Ishikawa (cell line): ENCODE data around the gene FAN1.

Experiments used
- CEBPB ChIP-seq: IDR thresholded peaks from 2 replicates; pipeline ENCODE4 v1.6.1; 2012
- CREB1 ChIP-seq: IDR thresholded peaks from 2 replicates; pipeline ENCODE4 v1.6.1; 2012; ENCODE audit warnings: low read depth
- EGR1 ChIP-seq: IDR thresholded peaks from 2 replicates; pipeline ENCODE4 v1.6.1; 2012
- EP300 ChIP-seq: IDR thresholded peaks from 2 replicates; pipeline ENCODE4 v1.6.1; 2012; ENCODE audit warnings: borderline replicate concordance
- FOXM1 ChIP-seq: IDR thresholded peaks from 2 replicates; pipeline ENCODE4 v1.6.1; 2012; ENCODE audit warnings: low read depth, borderline replicate concordance
- NFIC ChIP-seq: IDR thresholded peaks from 2 replicates; pipeline ENCODE4 v1.6.1; 2012
- RAD21 ChIP-seq: IDR thresholded peaks from 2 replicates; pipeline ENCODE4 v1.6.1; 2012; ENCODE audit warnings: low read depth
- REST ChIP-seq: IDR thresholded peaks from 2 replicates; pipeline ENCODE4 v1.6.1; 2012; ENCODE audit warnings: low read depth, mild to moderate bottlenecking
- TAF1 ChIP-seq: IDR thresholded peaks from 2 replicates; pipeline ENCODE4 v1.6.1; 2012; ENCODE audit warnings: low read depth, mild to moderate bottlenecking
- TCF12 ChIP-seq: IDR thresholded peaks from 2 replicates; pipeline ENCODE4 v1.6.1; 2012; ENCODE audit warnings: low read depth
- TEAD4 ChIP-seq: IDR thresholded peaks from 2 replicates; pipeline ENCODE4 v1.6.1; 2012
- YY1 ChIP-seq: IDR thresholded peaks from 2 replicates; pipeline ENCODE4 v1.6.1; 2012; ENCODE audit warnings: low read depth
- ZBTB7A ChIP-seq: IDR thresholded peaks from 2 replicates; pipeline ENCODE4 v1.6.1; 2012; ENCODE audit warnings: low read depth
- TF ChIP-seq, protein P1 (sequence below): IDR thresholded peaks from 2 replicates; pipeline ENCODE4 v1.6.1; 2012
- TF ChIP-seq, protein P2 (sequence below): IDR thresholded peaks from 2 replicates; pipeline ENCODE4 v1.6.1; 2012

FAN1 gene

GRCh38 chr15:30903497-30904187 lies at the start of gene FAN1:
Gene FAN1 (plus strand): TSS chr15:30903915. CDS start chr15:30904664, 749 bp downstream.
- TF ChIP-seq TAF1 (peak; percentile 83), RAD21 (no peak; the same call in 1 of the 2 replicates), TCF12 (peak; percentile 51; the same call in 1 of the 2 replicates), YY1 (peak; percentile 84), NFIC (no peak), ZBTB7A (peak; percentile 71; the same call in 1 of the 2 replicates), EGR1 (peak; percentile 96), EP300 (no peak), FOXM1 (no peak), CEBPB (no peak), REST (no peak)
- TF ChIP-seq, protein P1, sequence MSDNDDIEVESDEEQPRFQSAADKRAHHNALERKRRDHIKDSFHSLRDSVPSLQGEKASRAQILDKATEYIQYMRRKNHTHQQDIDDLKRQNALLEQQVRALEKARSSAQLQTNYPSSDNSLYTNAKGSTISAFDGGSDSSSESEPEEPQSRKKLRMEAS, result peak; percentile 95

- TF ChIP-seq, protein P1, result no peak
- peak; percentile 49 for TF ChIP-seq RAD21
These were observed 44.4 kb upstream of the FAN1 start for GRCh38 chr15:30859091-30859874.

GRCh38 chr15:30865257-30865656 lies 38.5 kb upstream of the FAN1 start:
- no peak for TF ChIP-seq CREB1

- TF ChIP-seq, protein P2, sequence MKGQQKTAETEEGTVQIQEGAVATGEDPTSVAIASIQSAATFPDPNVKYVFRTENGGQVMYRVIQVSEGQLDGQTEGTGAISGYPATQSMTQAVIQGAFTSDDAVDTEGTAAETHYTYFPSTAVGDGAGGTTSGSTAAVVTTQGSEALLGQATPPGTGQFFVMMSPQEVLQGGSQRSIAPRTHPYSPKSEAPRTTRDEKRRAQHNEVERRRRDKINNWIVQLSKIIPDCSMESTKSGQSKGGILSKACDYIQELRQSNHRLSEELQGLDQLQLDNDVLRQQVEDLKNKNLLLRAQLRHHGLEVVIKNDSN, result no peak
- TF ChIP-seq, protein P1, result no peak
- TF ChIP-seq REST (no peak), RAD21 (no peak), CREB1 (no peak), EGR1 (no peak), TCF12 (no peak), EP300 (no peak), NFIC (no peak), YY1 (no peak), FOXM1 (no peak), CEBPB (no peak), TAF1 (no peak), ZBTB7A (no peak), TEAD4 (no peak)
These were observed 33.0 kb upstream of the FAN1 start for GRCh38 chr15:30870681-30871080.

- TF ChIP-seq NFIC, result no peak
These were observed 31.4 kb upstream of the FAN1 start for GRCh38 chr15:30872341-30872748.

DNA sequence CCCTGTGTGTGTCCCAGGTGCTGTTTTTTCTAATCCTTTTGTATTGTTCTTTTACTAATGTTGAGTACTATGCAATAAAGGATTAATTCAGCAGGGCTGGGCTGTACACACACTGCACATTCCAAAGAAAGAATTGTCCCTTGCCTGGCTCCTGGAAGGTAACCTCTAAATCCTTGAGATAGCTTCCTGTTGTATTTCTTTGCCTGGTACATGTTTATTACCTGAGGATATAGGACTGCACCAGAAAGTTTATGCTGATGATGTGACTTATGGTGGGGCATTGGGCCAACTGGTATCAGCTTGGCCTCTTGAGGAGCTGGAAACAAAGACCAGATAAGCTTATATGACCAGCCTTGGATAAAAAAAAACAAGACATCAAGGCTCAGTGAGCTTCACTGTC lies 26.6 kb upstream of the FAN1 start:
- no peak for TF ChIP-seq NFIC

GRCh38 chr15:30878515-30878914 lies 25.2 kb upstream of the FAN1 start:
- TF ChIP-seq ZBTB7A (no peak), CEBPB (no peak), FOXM1 (no peak), EGR1 (no peak), TAF1 (no peak), CREB1 (no peak), YY1 (no peak)
- TF ChIP-seq, protein P1, result no peak
